Measurements from ENCODE around the gene PID1.

The PID1 gene

DNA sequence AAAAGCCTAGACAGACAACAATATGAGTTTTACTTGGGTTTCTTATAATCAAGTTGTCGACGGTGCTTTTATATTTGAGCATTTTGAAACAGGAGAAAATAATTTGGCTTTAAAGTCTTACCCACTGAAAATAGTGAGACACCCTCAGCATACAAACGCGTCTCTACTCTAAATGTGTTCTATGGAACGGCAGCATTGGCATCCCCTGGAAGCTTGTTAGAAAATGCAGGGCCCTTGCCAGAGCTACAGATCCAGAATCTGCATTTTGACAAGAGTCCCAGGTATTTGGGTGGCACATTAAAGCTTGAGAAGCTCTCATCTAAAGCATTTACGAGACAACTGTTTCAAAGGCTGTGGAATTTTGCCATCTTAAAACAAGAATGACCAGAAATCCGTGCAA is 163.5 kb downstream of the PID1 start:
- no peak overlapping the region for H3K4me3 ChIP-seq (ENCODE audit: low read depth, low read length)
- DNase-seq (ENCODE audit: low read depth) = no peak
- TF ChIP-seq, protein P1, sequence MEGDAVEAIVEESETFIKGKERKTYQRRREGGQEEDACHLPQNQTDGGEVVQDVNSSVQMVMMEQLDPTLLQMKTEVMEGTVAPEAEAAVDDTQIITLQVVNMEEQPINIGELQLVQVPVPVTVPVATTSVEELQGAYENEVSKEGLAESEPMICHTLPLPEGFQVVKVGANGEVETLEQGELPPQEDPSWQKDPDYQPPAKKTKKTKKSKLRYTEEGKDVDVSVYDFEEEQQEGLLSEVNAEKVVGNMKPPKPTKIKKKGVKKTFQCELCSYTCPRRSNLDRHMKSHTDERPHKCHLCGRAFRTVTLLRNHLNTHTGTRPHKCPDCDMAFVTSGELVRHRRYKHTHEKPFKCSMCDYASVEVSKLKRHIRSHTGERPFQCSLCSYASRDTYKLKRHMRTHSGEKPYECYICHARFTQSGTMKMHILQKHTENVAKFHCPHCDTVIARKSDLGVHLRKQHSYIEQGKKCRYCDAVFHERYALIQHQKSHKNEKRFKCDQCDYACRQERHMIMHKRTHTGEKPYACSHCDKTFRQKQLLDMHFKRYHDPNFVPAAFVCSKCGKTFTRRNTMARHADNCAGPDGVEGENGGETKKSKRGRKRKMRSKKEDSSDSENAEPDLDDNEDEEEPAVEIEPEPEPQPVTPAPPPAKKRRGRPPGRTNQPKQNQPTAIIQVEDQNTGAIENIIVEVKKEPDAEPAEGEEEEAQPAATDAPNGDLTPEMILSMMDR (IDR thresholded peaks at IDR 0.05; ENCODE audit: low read depth, low read length, missing control alignments) = no peak

DNA sequence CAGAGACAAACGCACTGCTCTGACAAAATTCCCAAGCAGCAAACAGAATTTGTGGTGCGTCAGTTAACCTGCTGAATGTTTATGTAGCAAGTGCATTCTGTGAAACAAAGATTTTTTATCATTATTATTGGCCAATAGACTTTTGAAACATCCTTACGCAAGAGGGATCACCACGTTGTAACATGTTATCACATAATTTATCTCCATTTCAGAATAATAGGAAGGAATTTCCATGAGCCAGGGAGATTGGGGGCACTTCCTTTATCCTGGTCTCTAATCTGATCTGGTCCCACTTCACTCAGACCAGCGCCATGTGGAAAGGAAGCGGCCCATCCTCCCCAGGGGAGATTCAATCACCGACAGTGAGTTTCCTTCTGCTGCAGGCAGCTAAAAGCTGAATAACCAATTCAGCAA is 166.1 kb downstream of the PID1 start:
- H3K4me3 ChIP-seq (ENCODE audit: low read depth, low read length) = no peak overlapping the region
- in situ Hi-C loops (cut with HindIII; ENCODE audit: low sequenced_read_pairs) = no loop called here
- no peak for DNase-seq (ENCODE audit: low read depth)
- TF ChIP-seq, protein P1 (IDR thresholded peaks at IDR 0.05; ENCODE audit: low read depth, low read length, missing control alignments) = no peak

More for the DNA sequence above, 163.5 kb downstream of the PID1 start:
- in situ Hi-C loops (cut with HindIII; ENCODE audit: low sequenced_read_pairs) = no loop called here

DNA sequence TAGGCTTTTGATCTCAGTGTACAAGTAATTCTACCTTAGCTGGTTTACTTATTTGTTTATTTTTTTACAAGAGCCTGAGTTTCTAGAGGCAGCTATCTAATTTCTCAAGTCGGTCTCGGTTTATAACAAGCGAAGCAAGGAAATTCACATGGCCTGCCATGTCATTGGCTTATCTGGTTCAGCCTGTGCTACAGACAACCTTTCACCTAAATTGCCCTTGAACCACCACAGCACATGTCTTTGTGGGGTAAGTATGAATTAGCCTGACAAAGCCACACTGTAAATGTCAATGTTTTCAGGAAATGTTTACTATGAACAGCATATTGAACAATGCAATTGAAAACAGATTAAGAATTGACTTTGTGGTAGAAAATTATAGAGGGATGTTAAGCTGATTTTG is 167.1 kb downstream of the PID1 start:
- no peak overlapping the region for H3K4me3 ChIP-seq (ENCODE audit: low read depth, low read length)
- in situ Hi-C loops (cut with HindIII; ENCODE audit: low sequenced_read_pairs) = no loop called here
- no peak for DNase-seq (ENCODE audit: low read depth)
- TF ChIP-seq, protein P1 (IDR thresholded peaks at IDR 0.05; ENCODE audit: low read depth, low read length, missing control alignments) = no peak

DNA sequence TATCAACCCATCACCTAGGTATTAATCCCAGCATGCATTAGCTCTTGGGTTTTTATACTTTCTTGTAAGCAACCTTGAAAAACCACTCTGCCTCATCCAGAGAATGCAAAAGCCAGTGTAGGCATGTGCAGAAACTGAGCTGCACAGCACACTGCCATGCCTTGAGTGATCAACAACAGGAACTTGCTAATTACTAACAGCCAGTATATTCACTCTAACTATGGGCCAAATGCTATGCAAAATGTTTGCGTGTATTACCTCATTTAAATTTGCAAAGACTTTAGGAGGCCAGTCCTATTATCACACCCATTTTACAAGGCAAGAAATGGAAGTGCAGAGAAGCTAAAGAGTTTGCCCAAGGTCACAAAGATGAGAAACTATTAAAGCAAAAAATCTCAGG is 169.8 kb downstream of the PID1 start:
- in situ Hi-C loops (cut with HindIII; ENCODE audit: low sequenced_read_pairs) = no loop called here
- no peak overlapping the region for H3K4me3 ChIP-seq (ENCODE audit: low read depth, low read length)
- TF ChIP-seq, protein P1 (IDR thresholded peaks at IDR 0.05; ENCODE audit: low read depth, low read length, missing control alignments) = no peak
- no peak for DNase-seq (ENCODE audit: low read depth)

DNA sequence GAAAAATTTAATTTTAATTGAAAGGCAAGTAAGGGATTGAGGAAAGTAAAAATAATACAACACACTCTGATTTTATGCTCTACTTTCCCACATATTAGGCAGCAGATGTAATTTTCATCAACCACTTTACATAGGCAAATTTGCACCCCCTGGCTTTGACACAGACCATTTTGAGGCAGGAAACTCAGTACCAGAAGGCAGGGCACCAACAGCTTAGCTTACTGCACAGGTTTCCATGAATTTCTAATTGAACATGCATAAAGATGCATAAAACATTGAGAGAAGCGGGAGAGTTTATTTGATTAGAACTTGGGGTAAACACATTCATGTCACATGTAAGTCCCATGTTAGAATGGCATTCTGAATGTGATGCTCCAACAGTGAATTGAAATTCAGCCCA is 171.9 kb downstream of the PID1 start:
- no peak overlapping the region for H3K4me3 ChIP-seq (ENCODE audit: low read depth, low read length)
- TF ChIP-seq, protein P1 (IDR thresholded peaks at IDR 0.05; ENCODE audit: low read depth, low read length, missing control alignments) = no peak
- in situ Hi-C loops (cut with HindIII; ENCODE audit: low sequenced_read_pairs) = no loop called here
- DNase-seq (ENCODE audit: low read depth) = no peak

DNA sequence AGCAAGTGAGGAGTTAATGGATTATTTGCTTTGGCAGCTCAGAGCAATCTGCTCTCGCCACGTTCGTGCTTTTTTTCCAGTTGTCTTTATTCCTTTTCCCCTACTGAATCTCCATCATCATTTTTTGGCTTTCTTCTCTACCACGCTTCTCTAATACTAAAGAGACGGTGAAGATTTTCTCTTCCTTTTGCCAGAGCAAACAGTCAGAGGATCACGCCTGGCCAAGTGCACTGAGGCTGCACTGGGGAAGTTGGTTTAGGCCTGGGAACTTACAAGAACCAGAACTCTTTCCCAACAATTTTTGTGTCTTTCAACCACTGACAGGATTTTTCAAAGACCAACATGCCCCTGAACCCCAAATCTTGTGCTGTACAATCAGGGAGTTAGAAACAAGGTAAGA is 172.3 kb downstream of the PID1 start:
- no peak overlapping the region for H3K4me3 ChIP-seq (ENCODE audit: low read depth, low read length)
- TF ChIP-seq, protein P1 (IDR thresholded peaks at IDR 0.05; ENCODE audit: low read depth, low read length, missing control alignments) = no peak
- no peak for DNase-seq (ENCODE audit: low read depth)
- in situ Hi-C loops (cut with HindIII; ENCODE audit: low sequenced_read_pairs) = no loop called here

Measured in astrocyte of the cerebellum (primary cell).